ENCODE data around the gene CDS2.

Gene CDS2

DNA sequence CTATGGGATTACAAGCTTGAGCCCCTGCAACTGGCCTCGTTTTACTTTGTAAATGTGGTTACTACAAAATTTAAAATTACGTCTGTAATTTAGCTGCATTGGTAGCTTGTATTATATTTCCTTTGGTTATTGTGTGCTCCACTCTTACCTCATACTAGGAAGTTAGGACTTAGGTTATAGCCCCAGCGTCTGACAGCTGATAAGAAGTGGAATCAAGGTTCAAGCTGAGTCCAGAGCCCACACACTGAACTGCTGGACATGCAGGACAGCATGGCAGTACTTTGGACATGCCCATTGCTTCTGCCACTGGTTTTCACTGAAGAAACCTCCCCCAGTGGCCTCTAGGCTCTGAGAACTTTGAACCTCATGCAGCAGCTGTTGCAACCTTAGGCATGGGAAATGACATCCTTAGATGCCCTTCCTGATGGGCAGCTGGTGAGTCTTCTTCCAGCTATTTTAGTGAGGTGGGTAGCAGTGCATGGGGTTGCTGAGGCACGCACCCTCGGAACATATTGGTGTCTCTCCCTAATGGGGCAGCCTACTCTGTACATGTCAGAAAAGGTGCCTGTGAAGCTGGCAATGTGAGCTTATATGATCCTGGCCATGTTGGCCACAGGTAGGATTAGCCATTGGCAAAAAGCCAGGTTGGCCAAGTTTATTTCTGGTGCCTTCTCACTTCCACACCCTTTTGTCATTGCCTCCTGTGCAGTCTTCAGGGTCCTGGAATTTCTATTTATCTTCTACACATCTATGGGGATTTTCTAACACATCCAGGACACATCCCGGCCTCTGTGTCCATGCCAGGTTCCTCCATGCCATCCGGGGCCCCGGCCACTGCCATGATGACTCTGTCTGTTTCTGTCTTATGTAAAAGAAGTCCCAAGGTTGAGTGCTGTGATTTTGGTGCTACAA, 85.3 kb downstream of the CDS2 start:
- Histone ChIP-seq H3K4me1 (ENCODE audit: insufficient read depth, low read length) (no peaks in the 10 kb centered on the region), H3K36me3 (ENCODE audit: insufficient read depth, low read length) (no peaks in the 10 kb centered on the region), H3K9me3 (ENCODE audit: control insufficient read depth, insufficient read depth, low read length) (no peaks in the 10 kb centered on the region), H3K9ac (ENCODE audit: low read depth, low read length) (no peak overlapping the region)

DNA sequence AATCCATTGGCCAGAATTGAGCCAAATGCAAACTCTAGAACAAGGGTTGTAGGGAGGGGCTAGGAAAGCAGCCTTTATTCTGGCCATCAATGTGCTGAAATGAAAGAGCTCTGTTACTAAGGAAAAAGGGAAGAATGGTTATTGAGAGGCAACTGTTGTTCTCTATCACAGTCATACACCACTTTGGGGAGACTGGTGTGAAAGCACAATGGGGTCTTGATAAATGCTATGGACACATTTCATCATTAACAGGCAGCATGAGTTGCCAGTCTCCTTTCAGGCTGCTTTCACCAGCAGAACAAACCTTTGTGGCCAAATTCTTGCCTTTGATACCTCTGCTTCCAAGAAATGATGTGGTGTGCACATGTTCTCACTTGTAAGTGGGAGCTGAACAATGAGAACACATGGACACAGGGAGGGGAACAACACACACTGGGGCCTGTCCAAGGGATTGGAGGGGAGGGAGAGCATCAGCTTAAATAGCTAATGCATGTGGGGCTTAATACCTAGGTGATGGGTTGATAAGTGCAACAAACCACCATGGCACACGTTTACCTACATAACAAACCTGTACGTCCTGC, 86.2 kb downstream of the CDS2 start:
- H3K9me3 ChIP-seq (ENCODE audit: control insufficient read depth, insufficient read depth, low read length), result no peaks in the 10 kb centered on the region
- H3K9ac ChIP-seq (ENCODE audit: low read depth, low read length), result no peak overlapping the region
- no peaks in the 10 kb centered on the region for H3K4me1 ChIP-seq (ENCODE audit: insufficient read depth, low read length)
- no peaks in the 10 kb centered on the region for H3K36me3 ChIP-seq (ENCODE audit: insufficient read depth, low read length)

DNA sequence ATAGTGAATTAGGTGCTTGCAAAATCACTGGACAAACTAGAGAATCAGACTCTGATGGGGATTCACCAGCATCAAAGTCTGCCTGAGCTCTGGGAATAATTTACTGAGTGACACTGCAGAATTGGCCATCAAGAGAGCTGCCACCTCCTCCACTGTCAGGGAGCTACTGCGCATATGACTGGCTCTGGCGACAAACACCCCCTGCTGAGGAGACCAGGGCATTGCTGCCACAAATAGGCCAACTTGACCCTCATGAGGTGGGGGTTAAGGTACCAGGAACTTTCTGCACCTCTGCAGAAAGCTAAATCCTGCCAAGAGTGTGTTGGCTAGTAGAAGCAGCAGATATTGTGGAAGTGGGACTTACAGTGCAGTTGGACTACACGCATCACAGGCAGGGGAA, 88.0 kb downstream of the CDS2 start:
- Histone ChIP-seq H3K36me3 (ENCODE audit: insufficient read depth, low read length) (no peaks in the 10 kb centered on the region), H3K4me1 (ENCODE audit: insufficient read depth, low read length) (no peaks in the 10 kb centered on the region), H3K9ac (ENCODE audit: low read depth, low read length) (no peak overlapping the region), H3K9me3 (ENCODE audit: control insufficient read depth, insufficient read depth, low read length) (no peaks in the 10 kb centered on the region)

DNA sequence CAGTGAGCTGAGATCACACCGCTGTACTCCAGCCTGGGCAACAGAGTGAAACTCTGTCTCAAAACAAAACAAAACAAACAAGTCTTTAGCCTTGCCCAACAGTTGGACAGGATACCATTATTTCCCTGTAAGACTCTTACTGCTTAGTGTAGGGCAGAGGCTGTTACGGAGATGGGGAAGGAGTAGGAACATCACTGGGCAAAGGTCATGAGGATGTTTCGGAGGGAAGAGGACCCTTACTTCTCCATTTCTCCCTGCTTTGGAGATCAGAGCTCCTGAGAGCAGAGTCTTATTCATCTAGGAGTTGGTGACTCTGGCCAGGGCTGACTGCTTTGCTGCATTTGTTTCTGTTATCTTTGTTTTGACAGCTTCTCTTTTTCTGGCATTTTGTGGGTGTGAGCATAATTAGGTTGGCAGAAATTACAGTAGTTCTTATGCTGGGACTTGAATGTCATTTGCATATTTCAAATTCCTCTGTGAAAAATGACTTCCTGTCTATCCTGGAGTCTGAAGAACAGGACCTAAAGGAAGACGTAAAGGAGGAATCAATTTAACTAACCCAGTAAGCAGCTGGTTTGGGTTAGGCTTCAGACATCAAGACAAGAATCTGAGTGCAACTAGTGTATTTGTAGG, 89.0 kb downstream of the CDS2 start:
- Histone ChIP-seq H3K9ac (ENCODE audit: low read depth, low read length) (no peak overlapping the region), H3K4me1 (ENCODE audit: insufficient read depth, low read length) (no peaks in the 10 kb centered on the region)

DNA sequence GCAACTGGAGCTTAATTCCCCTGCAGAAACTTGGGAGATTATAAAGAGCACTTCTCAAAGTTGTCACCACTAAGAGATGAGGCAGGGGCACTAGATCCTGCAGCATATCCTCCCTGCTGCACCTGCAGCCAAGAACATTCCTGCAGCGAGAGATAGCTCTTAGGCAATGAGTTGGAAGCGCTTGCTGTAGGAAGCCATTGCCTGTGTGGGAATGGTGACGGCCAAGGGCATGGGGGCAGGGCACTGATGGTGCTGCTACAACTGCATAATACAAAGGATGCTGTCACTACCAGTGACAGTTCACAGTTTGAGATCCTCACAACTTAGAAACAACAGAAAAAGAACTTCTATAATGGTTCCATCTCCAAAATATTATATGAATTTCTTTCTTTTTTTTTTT, 89.9 kb downstream of the CDS2 start:
- Histone ChIP-seq H3K9me3 (ENCODE audit: control insufficient read depth, insufficient read depth, low read length) (no peaks in the 10 kb centered on the region), H3K4me1 (ENCODE audit: insufficient read depth, low read length) (no peaks in the 10 kb centered on the region), H3K9ac (ENCODE audit: low read depth, low read length) (no peak overlapping the region), H3K36me3 (ENCODE audit: insufficient read depth, low read length) (no peaks in the 10 kb centered on the region)

More for the DNA sequence above, 89.0 kb downstream of the CDS2 start:
- no peaks in the 10 kb centered on the region for H3K9me3 ChIP-seq (ENCODE audit: control insufficient read depth, insufficient read depth, low read length)
- H3K36me3 ChIP-seq (ENCODE audit: insufficient read depth, low read length), result no peaks in the 10 kb centered on the region

DNA sequence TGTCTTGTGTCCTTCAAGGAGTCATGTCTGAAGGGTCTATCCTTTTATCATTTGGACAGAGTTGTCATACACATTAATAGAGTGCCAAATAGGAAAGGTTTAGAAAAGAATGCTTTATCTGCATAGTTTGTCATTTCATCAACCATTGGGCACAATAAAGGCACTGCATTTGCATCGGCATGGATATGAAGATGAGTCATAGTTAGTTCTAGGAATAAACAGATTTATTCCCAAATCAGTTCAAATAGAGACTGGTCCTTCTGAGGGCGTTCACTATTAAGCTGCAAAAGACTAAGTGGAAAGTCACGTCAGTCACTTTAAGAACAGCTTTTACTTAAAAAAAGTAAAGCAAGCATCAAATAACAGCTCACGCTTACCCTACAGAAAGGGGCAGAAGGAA, 90.8 kb downstream of the CDS2 start:
- H3K36me3 ChIP-seq (ENCODE audit: insufficient read depth, low read length), result no peaks in the 10 kb centered on the region
- no peak overlapping the region for H3K9ac ChIP-seq (ENCODE audit: low read depth, low read length)
- no peaks in the 10 kb centered on the region for H3K9me3 ChIP-seq (ENCODE audit: control insufficient read depth, insufficient read depth, low read length)
- no peaks in the 10 kb centered on the region for H3K4me1 ChIP-seq (ENCODE audit: insufficient read depth, low read length)

DNA sequence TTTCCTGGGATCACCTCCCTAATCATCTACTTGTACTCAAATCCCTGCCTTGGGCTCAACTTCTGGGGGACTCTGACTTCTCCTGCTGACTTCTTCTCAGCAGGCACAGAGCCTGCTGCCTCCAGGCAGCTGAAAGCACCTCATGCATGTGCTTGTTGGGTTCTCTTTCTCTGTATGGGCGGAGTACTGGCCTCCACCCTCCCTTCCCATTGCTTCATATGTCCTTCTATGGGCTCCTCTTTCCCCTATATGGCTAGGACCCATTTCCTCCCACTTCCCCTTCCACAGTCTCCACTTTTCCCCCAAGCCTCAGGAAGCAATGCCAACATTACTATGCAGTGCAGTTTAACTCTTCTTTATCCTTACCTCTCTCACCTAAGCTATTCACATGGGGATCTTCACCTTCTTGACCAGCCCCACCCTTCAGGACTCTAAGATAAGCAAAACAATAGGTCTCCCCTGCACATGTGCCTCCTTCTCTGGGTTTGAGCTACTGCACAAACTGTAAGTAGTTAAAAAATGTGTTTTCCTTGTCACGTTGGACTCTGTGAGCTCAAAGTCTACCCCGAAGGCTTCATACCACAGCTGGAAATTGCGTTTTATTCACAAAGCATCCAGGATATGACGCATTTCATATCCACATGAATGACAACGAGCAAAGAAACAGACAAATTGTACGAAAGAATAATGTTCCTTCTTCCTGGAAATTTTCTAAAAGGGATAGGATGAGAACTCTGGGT, 93.7 kb downstream of the CDS2 start:
- Histone ChIP-seq H3K36me3 (ENCODE audit: insufficient read depth, low read length) (no peaks in the 10 kb centered on the region), H3K9me3 (ENCODE audit: control insufficient read depth, insufficient read depth, low read length) (no peaks in the 10 kb centered on the region), H3K9ac (ENCODE audit: low read depth, low read length) (no peak overlapping the region), H3K4me1 (ENCODE audit: insufficient read depth, low read length) (no peaks in the 10 kb centered on the region)

DNA sequence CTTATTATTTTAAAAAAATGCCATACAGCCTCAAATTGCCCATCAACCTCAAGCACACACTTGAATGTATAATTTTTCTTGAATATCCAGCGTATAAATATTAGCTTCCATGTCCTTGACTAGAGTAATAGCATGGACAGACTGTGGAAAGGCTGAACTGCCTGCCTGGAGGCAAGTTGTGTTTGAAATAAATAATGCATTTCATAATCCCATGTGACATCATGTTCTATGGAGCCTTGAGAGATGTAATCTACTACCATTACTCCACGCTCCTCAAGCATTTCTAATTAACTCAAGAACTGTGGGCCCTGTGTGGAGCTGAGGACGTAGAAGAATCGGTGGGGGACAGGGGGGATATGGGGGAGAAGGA, 94.2 kb downstream of the CDS2 start:
- no peaks in the 10 kb centered on the region for H3K4me1 ChIP-seq (ENCODE audit: insufficient read depth, low read length)
- H3K9me3 ChIP-seq (ENCODE audit: control insufficient read depth, insufficient read depth, low read length), result no peaks in the 10 kb centered on the region
- no peaks in the 10 kb centered on the region for H3K36me3 ChIP-seq (ENCODE audit: insufficient read depth, low read length)
- H3K9ac ChIP-seq (ENCODE audit: low read depth, low read length), result no peak overlapping the region

DNA sequence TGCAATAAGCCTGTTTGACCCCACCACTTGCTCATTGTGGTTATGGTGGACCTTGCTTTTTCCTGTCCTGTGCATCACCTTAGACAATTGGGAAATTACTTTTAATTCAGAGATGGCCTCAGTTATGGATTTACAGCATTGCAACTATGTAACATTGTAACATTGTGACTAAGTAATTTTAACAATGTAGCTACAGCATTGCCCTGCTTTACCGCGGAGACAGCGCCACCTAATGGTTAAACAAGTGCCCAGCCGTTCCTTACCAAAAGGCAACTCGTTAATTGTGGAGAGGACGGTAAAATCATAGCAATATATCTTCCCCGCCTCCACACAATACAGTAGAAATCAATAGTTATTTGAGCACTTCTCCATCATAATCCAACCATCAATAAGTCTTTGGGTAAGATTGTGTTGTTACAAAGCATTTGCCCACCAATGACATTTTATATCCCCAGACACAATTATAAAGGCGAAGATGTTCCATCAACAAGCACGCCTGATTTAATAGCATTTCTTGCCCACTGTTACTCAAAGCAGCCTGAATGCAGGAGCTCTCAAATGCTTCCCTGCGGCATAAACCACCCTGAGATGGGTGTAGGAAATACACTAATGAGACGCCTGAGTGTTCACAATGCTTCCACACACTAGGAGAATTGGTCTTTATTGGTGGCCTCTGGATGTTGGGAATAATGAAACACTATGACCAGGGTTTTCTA, 96.3 kb downstream of the CDS2 start:
- no peaks in the 10 kb centered on the region for H3K36me3 ChIP-seq (ENCODE audit: insufficient read depth, low read length)
- H3K9ac ChIP-seq (ENCODE audit: low read depth, low read length), result no peak overlapping the region
- H3K9me3 ChIP-seq (ENCODE audit: control insufficient read depth, insufficient read depth, low read length), result no peaks in the 10 kb centered on the region
- H3K4me1 ChIP-seq (ENCODE audit: insufficient read depth, low read length), result no peaks in the 10 kb centered on the region

DNA sequence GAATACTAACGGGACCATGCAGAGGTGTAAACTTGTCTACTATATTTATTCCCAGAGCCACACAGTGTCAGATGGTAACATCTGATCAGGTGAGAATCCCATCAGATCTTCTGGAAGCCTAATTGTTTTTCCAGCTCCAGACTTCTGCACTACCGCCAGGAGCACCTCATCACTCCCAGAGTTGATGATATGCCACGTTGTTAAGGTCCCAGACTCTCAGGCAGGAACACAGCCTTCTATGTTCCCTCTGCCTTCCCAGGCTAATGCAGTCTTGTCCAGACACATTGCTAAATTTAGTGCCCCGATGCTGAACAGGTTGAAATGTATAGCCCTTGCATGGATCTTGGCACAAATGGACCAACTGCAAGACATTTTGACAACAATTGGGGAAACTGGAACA, 103.7 kb downstream of the CDS2 start:
- no peaks in the 10 kb centered on the region for H3K4me1 ChIP-seq (ENCODE audit: insufficient read depth, low read length)
- H3K36me3 ChIP-seq (ENCODE audit: insufficient read depth, low read length), result peaks cover 5% of the 10 kb centered on the region; the same call in 1 of the 2 replicates
- no peaks in the 10 kb centered on the region for H3K9me3 ChIP-seq (ENCODE audit: control insufficient read depth, insufficient read depth, low read length)
- no peak overlapping the region for H3K9ac ChIP-seq (ENCODE audit: low read depth, low read length)

DNA sequence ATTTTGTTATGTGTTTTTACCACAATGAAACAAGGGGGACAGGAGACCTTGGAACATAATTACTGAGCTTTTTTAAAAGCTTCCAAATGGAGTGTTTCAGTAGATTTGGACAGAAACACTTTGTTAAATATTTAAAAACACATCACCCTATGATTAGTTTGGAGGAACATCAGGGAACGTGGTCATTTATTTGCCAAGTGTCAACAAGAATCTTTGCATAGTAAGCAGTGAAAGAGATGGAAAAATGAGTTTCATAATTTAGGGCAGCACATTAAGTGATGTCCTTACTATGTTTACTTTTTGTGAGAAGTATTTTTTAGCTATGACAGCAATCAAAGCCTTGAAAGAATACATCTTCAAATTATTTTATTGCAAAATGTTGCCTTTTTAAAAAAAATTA, 107.3 kb downstream of the CDS2 start:
- Histone ChIP-seq H3K9me3 (ENCODE audit: control insufficient read depth, insufficient read depth, low read length) (no peaks in the 10 kb centered on the region), H3K9ac (ENCODE audit: low read depth, low read length) (no peak overlapping the region), H3K4me1 (ENCODE audit: insufficient read depth, low read length) (no peaks in the 10 kb centered on the region), H3K36me3 (ENCODE audit: insufficient read depth, low read length) (no peaks in the 10 kb centered on the region)

DNA sequence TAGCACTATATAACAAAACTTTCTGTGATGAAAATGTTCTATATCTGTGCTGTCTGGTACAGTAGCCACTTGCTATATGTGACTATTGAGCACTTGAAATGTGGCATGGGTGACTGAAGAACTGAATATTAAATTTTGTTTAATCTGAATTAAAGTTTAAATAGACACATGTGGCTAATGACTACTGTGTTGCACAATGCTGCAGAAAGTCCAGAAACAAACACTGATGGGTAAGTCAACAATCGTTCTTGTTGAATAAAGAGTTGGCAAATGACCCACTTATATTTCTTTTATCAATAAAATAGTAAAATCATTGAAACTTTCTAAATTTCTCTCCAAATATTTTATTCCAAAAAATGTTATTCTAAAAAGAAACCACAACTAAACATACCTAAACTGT, 108.2 kb downstream of the CDS2 start:
- Histone ChIP-seq H3K9me3 (ENCODE audit: control insufficient read depth, insufficient read depth, low read length) (no peaks in the 10 kb centered on the region), H3K9ac (ENCODE audit: low read depth, low read length) (no peak overlapping the region), H3K36me3 (ENCODE audit: insufficient read depth, low read length) (no peaks in the 10 kb centered on the region), H3K4me1 (ENCODE audit: insufficient read depth, low read length) (no peaks in the 10 kb centered on the region)
